Esophagus mucosa (tissue), 1 donor: ENCODE measurements around the gene BCO1. TPM values are rescaled to one million over a fixed set of nuclear protein-coding genes. Genes with fewer than 3 reads are reported as not detected.
A peak's percentile ranks its signal among the peaks of the same experiment; 100 is the strongest.

Experiments used
- ATAC-seq: fragments of 200-7000 bp; cut with Tn5 transposase; one replicate; pipeline ENCODE4 v1.9.1; 2020
- total RNA-seq: library from RNA; stranded (reverse); gene quantifications from one replicate; pipeline ENCODE4 v1.2.4, GENCODE V29; 2023
- donor health status: DM: yes; HTN: yes; CAD: no.

The BCO1 gene
- total RNA-seq, 1 donor from 2014 or later: 0.32 TPM

GRCh38 chr16:81321039-81321438 lies 82.5 kb downstream of the BCO1 start:
- peak; percentile 31 for ATAC-seq

DNA sequence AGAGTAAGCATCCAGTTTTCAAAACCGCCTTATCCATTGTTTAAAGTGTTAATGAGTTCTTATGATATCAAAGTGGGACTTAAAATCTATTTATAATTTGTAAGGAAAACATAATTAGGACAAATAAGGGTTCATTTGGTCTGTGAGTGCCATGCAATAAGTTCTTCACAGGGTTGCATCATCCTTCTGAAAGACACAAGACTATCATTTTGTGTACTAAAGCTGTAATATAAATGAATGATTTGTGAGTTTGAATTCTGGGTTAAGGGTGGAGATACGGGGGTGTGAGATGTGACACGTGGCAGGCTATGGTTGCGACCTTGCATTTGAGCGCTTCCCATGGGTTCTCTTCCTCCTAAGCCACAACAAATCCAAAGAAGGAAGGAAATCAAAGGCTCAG lies 83.0 kb downstream of the BCO1 start:
- ATAC-seq: no peak

GRCh38 chr16:81324808-81325207 lies 86.3 kb downstream of the BCO1 start:
- ATAC-seq: no peak

- peak; percentile 5 for ATAC-seq
Measured at GRCh38 chr16:81327011-81327410, 88.5 kb downstream of the BCO1 start.

GRCh38 chr16:81327447-81328196 lies 89.1 kb downstream of the BCO1 start:
- ATAC-seq: peak; percentile 76

DNA sequence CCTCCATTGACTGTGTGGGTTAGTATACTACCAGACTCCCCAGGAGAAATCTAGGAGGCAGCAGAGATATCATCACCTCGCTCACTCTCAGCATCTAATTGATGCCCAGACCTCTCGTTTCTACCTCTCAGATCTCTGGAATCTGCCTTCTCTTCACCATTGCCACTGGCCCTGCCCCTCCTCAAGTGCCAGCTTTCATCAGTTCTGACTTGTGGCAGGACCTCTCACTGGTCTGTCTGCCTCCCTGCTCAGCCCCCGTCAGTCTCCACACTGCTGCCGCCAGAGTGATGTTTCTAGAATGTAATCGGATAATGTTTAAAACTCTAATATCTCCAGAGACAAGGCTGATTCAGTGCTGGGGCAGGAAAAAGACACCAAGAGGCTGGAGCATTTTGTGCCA lies 91.5 kb downstream of the BCO1 start:
- ATAC-seq: no peak

DNA sequence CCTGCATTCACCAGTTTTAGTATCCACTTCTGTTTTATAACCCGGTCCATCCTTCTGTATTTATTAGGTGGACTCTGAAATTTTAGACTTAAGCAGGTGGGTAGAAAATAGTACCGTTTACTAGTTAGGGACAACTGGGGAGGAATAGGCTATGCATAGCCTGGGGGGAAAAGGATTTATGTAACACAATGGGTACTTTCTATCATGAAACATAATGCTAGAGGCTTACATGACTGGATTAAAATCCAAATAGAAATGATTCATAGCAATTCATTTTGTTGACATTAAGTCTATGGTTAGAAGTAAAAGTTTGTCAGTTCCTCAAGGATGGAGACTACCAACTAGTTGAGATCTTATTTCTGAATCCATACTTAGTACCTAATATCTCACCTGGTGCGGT lies 94.9 kb downstream of the BCO1 start:
- peak; percentile 34 for ATAC-seq

GRCh38 chr16:81335669-81336068 lies 97.2 kb downstream of the BCO1 start:
- no peak for ATAC-seq

DNA sequence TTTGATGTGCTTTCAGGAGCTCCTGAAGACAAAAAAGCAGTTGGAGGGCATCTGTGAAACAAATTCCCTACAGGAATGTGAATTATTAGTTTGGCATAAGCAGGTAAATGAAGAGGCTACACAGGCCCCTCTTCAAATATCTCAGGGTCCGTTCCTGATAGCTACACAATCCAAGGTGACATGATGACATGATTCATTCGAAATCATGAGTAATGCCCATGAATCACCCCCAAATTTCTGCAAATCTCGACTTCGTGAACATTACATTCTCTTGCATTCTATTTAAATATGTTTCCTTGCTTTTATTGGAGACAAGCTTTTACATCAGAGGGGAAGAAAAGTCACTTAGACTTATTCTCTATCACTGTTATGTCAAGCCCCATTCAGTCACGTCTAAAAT lies 98.6 kb downstream of the BCO1 start:
- ATAC-seq: no peak

Other genes with a start within 250 kb of the BCO1 start
- 36.3 TPM for gene CMC2, start 231.8 kb upstream of the BCO1 start, total RNA-seq
- gene CENPN, start 231.5 kb upstream of the BCO1 start, total RNA-seq: 17.6 TPM
- 30.1 TPM for gene ATMIN, start 202.8 kb upstream of the BCO1 start, total RNA-seq
- gene C16orf46, start 161.5 kb upstream of the BCO1 start, total RNA-seq: not detected
- 22.7 TPM for gene GCSH, start 142.3 kb upstream of the BCO1 start, total RNA-seq
- gene GAN, start 76.3 kb downstream of the BCO1 start, total RNA-seq: 19.9 TPM
- gene CMIP, start 206.1 kb downstream of the BCO1 start, total RNA-seq: 47.0 TPM